Endometrial microvascular endothelial cells (primary cell): ENCODE results near the gene PIEZO2. TPM values are rescaled to one million over a fixed set of nuclear protein-coding genes. Genes with fewer than 3 reads are reported as not detected.

Experiments used
- in situ Hi-C: cut with HindIII; loops from 2 replicates; pipeline ENCODE4 v1.10.0; 2017; ENCODE audit warnings: low sequenced_read_pairs, low pct_unique_long_range_greater_than_20kb; ENCODE audit errors: inconsistent ontology term
- total RNA-seq: library from RNA; depleted of rRNA; stranded (reverse); fragments of >200 nt; gene quantifications from one replicate; pipeline ENCODE4 v1.2.3, GENCODE V29; 2015; ENCODE audit errors: inconsistent ontology term

Gene PIEZO2
- total RNA-seq, 1 donor from 2014 or later, result under 0.01 TPM

DNA sequence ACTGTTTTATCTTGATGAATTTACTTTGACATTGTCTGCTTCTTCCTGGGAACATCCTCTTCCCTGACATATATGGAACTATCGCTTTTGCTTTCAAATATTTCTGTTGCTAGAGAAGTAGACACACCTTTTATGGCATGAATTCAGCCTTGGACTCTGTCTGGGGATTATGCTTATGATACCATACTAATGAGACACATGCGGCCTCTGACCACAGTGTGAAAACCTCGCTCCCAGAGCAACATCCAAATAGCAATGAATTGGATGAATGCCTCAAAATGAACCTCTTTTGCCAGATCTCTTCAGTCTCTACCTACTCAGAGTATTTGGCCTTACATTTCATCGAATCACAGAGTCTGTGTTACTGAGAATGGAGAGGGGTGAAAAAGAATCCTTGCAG, 70.9 kb downstream of the PIEZO2 start:
- in situ Hi-C loops, result no loop called here

DNA sequence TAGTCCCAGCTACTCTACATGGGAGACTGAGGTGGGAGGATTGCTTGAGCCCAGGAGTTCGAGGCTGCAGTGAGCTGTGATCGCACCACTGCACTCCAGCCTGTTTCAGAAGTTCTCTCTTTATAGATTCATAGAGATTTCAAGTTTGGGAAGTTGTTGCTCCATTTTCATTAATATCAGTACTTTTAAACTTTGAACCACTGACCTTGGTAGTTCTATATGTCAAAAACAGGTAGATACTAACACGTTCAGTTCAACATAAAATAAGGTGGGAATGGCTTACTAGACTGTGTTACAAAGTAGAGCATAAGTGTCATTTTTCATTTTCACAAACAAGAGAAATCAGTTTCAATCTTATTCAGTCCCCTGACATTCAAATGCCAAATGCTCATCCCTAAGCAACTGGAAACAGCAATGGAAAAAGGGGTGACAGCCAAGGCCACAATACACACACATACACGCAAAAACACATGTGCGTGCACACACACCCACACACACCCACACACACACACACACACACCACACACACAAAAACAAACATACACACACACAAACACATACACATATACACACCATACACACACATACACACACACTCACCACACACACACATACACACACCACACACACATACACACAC, 71.7 kb downstream of the PIEZO2 start:
- in situ Hi-C loops, result no loop called here

DNA sequence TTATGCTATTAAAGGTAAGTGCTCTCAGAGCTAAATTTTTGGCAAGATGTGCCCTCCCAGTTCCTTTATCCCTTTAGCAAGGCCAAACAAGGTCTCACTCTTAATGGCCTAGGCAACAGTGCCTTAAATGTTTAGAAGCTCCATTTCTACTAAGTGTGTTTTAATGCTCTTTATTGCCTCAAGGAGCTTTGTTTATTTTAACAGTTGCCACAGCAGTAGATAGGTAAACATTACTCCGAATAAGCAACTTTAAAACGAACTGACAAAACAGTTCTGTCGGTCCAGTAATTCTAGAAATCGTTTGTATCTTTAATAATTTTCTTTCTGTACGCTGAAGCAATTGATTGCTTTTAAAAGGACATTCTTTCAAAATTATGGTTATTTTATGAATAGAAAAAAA, 74.5 kb downstream of the PIEZO2 start:
- in situ Hi-C loops, result no loop called here

DNA sequence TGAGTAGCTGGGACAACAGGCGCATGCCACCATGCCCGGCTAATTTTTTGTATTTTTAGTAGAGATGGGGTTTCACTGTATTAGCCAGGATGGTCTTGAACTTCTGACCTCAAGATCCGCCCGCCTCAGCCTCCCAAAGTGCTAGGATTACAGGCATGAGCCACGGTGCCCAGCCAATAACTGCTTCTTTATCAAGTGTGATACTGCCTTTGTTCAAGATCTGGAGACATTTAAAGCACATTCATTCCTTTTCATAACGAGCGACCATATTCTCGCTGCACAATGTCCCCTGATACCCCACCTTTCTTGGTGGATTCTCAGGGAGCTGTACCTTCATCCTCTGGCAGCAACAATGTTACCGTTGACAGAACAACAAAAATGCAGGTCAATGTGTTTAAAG, 75.4 kb downstream of the PIEZO2 start:
- in situ Hi-C loops, result no loop called here

DNA sequence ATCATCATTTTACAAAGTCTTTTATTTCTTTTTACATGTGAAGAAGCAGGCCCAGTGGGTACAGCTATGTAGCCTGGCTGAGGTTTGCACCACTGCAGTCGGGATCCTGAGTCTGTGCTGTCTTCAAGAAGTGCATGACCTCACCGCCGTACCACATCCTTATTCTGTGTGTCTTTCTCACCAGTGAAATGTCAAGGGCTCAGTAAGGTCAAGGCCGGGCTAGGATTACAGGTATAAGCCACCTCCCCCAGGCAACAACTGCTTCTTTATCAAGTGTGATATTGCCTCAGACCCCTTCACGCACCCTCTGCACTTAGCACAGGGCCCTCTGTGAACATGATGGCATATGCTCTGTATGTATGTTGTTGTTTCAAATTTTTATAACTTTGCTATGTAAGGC, 76.7 kb downstream of the PIEZO2 start:
- in situ Hi-C loops, result no loop called here

DNA sequence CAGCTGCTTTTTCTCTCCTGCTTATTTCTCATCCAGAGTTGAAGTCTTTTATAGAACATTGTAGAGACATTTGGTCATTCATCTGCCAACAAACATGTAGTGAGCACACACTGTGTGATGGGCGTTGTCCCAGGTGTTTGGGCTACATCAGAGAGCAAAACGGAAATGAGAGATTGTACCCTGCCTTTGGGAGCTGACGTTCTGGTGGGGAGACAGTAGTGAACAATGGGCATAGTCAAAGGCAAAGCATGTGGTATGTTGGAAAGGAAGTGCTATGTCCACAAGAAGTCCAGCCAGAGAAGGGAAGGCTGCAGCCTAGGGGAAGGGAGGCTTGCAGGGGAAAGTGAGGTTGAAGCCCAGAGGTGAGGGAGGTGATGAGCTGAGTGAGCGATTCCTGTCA, 78.1 kb downstream of the PIEZO2 start:
- in situ Hi-C loops, result no loop called here

DNA sequence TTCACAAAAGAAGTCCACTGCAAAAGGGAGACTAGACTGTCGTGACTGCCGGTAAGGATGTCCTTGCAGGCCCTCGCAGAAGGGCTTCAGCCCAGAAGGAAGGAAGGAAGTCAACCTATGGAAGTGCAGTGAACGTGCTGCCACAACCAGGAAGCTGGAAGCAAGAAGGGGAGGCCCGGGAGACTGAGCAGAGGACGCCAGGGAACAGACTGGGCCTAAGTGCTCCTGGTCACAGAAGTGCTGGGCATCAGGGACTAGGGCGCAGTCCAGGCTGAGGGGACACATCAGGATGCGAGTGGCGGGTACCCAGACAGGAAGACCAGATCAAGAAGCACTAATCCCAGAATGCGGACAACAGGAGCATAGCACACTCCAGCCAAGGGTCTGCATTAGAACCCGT, 78.8 kb downstream of the PIEZO2 start:
- in situ Hi-C loops, result no loop called here

DNA sequence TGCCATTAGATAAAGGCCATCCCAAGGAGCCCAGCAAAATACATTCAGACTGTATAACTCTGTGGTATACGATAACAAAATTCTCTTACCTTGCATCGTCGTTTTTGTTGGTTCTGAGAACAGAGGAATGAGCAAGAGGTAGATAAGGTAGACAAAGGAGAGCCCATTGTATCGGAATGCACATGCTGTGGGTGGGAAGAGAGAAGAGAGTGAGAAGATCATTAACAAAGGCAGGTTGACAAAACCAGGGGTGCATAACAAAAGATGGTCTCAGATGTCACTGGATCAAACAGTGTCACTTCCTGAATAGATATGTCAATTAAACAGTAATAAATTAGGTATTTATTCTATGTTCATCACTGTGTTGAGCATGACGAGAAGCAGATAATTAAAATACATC, 83.3 kb downstream of the PIEZO2 start:
- in situ Hi-C loops, result no loop called here

DNA sequence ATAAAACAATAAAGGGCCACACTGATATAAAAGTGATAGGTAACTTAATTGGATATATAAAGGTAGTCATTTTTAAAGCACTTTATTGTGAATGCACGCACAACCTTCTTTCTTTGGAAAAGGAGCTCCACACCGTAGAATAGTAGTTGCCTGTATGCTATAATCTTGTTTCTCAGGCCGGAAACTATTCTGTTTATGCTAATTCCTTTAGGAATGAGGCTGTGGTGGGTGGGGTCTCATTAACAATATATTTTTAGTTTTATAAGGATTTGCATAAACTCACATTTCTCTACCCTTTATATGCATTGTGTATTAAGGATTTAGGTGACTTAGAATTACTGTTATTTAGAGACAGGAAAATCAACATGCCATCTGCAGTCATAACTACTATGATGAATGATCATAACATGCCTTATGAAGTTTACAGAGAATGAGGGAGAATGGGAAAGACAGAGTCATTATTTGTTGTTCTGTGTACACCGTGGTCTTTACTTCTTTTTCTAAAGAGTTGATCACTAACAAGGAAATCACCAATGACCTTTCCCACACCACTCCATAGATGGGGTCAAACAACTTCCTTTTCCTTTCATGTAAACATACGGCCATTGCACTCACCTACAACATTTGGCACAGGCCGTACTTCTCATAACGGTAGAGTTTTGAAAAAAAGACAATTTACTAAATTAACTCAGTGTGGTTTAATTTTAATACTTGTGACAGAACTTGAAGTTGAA, 84.5 kb downstream of the PIEZO2 start:
- in situ Hi-C loops, result no loop called here

DNA sequence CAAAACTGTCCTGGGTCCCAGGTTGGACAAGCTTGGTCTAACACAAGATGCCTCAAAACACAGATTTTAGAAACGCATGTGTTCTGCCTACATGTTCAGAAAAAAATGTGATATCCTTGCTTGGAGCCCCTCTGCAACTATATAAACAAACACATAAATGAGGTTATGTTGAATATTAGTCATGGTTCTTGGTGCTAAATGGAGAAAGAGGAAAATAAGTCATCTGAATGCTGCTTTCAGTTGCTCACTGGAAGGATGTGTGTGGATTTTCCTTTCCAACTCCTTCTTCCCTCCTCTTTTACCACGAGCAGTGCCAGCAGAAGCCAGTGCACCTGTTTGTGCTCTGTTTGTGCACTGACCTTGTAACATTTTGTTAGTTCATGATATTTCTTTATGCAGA, 85.3 kb downstream of the PIEZO2 start:
- in situ Hi-C loops, result no loop called here

DNA sequence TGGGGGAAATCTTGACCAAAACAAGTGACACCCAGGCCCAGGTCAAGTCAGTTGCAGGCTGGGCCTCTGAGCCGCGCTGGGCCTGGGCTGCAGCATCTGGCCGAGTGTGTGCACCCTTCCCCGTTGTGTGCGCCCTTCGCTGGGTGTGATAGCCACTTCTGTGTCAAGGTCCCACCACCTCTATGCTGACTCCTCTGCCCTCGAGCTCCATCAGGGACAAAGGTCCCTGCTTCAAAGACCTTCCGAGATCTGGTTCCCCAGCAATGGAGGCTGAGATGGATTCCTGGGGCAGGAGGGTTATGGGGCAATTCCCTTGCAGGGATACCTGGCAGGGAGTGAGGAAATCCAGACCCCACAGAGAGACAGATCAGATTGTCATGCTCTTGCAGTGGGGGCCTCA, 93.6 kb downstream of the PIEZO2 start:
- in situ Hi-C loops, result no loop called here

DNA sequence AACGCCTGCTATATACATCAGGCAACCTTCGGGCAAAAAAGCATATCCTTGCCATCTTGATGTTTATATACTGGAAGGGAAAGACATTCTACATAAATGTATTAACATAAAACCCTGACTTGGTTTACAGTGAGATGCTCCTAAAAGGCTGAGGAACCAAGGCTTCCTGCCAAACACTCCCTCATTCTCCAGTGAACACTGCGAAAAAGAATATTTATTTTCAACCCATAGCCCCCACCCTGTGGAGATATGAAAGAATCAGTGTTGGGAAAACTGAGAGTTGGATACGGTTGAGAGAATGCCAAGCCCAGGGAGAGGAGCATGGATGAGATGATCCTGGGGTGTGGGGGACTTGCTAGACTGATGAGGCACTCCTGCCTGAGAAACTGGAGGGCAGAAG, 94.9 kb downstream of the PIEZO2 start:
- in situ Hi-C loops, result no loop called here

DNA sequence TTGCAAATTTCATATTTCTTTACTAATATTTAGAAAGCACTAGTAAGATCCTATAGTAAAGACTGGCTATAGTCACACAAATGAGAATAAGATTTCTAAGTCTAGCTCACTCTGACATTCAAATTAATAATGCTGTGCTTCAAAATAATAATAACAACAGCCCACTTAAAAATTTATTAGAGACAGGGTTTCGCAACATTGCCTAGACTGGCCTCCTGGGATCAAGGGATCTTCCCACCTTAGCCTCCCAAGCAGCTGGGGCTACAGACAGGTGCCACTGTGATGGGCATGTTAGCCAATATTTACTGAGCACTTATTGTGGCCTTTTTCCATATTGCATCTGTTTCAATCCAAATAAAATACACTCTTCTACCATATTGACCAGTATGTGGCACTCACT, 96.1 kb downstream of the PIEZO2 start:
- in situ Hi-C loops, result no loop called here

DNA sequence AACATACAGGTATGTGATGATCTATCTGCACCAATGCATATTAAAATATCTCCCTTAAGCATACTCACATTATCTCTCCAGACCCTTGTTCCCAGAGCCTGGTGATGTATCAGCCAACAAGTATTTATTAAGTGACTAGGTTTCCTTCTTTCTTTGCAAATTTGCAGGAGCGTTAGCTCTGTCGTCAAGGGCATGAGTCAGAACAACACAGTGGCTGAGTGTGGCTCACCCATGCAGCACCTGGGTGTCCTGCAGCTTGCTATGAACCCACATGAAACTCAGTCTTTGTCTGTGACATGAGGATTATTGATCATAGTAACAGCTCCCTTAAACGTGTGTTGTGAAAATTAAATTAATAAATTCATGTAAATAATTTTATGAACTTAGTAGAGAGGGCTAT, 96.6 kb downstream of the PIEZO2 start:
- in situ Hi-C loops, result no loop called here

DNA sequence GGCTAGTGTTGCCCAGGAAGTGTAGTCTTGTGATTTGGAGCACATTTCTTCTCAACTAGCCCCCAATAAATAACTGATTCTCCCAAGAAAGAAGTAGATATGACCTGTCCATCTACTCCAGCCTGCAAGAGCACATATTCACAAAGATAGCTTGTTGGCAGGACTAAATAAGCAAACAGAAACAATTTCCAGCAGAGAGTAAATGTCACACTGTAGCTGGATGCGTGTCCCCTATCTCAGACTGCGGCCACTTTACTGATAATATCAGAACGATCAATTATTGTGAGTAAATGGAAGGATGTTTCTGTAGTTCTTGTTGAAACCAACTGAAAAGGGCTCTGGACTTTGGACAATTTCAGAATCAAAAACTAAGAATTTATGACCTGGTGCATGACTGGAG, 97.9 kb downstream of the PIEZO2 start:
- in situ Hi-C loops, result no loop called here

DNA sequence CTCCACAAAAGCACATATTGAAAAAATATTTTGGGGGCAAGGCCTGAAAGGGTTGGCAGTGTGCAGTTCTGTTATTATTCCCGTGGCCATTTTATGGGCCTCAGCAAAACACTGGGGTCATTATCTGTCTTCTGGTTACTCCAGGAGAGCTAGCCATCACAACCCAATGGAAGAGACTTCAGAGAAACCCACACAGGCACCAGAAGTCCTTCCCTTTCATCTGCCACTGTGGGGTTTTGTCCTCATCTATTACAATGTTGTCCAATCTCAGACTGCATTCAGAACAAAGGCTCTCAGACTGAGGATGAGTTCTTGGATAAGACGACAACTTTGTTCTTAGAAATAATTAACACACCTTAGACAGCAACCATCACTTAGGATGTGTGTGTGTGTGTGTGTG, 98.4 kb downstream of the PIEZO2 start:
- in situ Hi-C loops, result no loop called here

DNA sequence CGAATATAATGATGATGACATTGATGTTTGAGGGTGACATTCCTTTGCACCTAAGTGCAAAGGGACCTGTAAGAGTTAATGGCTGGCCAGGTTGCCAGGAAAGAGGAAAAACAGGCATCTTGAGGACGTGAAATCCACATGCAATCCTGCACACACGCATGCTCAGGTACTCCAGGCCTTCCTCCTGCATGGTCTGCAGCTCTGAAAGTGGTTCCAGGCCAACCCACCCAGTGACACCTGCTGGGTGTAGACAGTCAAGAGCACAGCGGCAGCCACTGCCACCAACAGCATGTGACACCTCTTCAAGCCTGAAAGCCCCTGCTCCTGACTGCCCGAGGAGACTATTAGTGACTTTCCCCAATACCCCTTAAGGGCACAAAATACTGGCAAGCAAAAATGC, 101.6 kb downstream of the PIEZO2 start:
- in situ Hi-C loops, result no loop called here

DNA sequence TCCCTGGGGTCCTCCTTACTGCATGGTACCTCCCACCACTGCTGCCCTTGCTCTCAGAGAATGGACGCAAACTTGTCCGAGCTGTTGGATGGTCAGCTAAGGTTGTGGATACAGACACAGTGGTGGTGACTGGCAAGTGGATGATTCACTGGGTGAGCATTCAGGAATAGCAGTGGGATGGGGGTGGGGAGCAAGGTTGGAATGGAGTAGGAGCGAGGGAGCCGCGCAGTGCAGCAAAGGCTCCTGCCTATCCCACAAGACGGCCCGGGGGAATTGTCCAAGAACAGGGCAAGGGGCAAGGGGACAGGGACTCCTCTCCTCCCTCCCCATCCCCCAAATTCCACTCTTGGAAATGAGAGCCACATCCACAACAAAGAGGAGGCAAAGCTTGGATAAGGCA, 102.2 kb downstream of the PIEZO2 start:
- in situ Hi-C loops, result no loop called here

DNA sequence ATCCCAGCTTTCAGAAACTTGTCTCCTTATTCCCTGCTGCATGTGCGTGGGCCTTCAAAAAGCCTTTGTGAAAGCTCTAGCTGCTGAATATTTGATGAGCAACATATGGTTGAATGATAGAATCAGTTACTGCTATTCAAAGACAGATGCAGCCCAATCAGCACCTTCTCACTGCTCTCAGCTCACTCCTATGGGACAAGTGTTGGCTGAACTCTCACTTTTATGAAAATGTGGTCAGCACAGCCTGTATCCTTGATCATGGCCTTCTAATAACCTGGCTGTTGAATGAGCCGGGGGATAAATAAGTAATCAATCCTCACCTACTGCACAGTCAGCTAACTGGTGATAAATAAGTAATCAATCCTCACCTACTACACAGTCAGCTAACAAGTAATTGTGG, 103.2 kb downstream of the PIEZO2 start:
- in situ Hi-C loops, result no loop called here

DNA sequence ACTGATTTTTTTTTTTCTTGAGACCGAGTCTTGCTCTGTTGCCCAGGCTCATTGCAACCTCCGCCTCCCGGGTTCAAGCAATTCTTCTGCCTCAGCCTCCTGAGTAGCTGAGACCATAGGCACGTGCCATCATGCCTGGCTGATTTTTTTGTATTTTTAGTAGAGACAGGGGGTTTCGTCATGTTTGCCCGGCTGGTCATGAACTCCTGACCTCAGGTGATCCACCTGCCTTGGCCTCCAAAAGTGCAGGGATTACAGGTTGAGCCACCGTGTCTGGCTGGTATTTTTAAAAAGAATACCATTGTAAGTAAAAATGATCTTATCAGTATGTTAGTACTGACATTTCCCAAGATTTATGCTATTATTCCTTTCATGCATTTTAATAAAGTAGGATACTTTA, 105.7 kb downstream of the PIEZO2 start:
- in situ Hi-C loops, result no loop called here

DNA sequence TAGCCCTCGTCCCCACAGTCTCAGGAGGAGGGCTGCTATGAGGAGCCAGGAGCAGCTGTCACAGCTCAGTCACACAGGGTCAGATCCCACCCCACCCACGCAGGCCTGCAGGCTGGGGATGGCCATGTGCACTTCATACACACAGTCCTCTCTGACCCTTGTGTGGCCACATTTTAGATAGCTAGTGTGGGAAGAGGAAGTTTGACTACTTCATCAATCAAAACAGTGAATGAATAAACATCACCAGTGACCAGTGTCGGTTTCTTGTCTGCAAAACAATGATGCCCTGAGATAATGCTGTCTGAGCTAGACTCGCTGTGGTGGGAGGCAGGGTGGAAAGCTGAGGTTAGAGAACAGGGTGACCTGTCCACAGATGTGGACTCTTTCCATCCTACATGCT, 107.1 kb downstream of the PIEZO2 start:
- in situ Hi-C loops, result no loop called here
